ENCODE measurements around the gene ERC2.

GRCh38 chr3:56089739-56090138, 378.5 kb downstream of the ERC2 start:
- TF ChIP-seq CTCF (conservative IDR thresholded peaks at IDR 0.05 in 1 of 2, IDR thresholded peaks at IDR 0.05 in 1 of 2; ENCODE audit: low read depth in 1 of 2, low read length in 2 of 2) (no peak), EZH2 (IDR thresholded peaks at IDR 0.05; ENCODE audit: low read length, missing control alignments) (no peak)

Measured in fibroblast of lung (primary cell).